GM23338 (cell line): ENCODE results near the gene ABR.

Source experiments
- CTCF ChIP-seq, 2 experiments: fragments of 200-600 bp in 1 of 2; sonication (generic) in 1 of 2; conservative IDR thresholded peaks; 2 replicates each; pipeline versions ENCODE4 v1.5.1 to v1.6.1; 2016 to 2017; ENCODE audit warnings: antibody characterized with exemption in 2 of 2, low read depth in 2 of 2, mild to moderate bottlenecking in 2 of 2, moderate library complexity in 1 of 2
- EZH2 ChIP-seq: fragments of 200-600 bp; sonication (generic); IDR thresholded peaks from one replicate; pipeline ENCODE4 v1.8.0; 2017; ENCODE audit warnings: antibody characterized with exemption, mild to moderate bottlenecking, low read depth; ENCODE audit not compliant: unreplicated experiment
- EZH2phosphoT487 ChIP-seq: fragments of 200-600 bp; sonication (generic); IDR thresholded peaks from one replicate; pipeline ENCODE4 v1.8.1; 2018; ENCODE audit warnings: antibody characterized with exemption; ENCODE audit not compliant: unreplicated experiment
- JUNB ChIP-seq: IDR thresholded peaks from one replicate; pipeline ENCODE4 v1.6.1; 2016; ENCODE audit warnings: antibody characterized with exemption; ENCODE audit not compliant: unreplicated experiment
- NANOG ChIP-seq: IDR thresholded peaks from 2 replicates; pipeline ENCODE4 v1.6.1; 2016; ENCODE audit warnings: antibody characterized with exemption, borderline replicate concordance
- POLR2AphosphoS5 ChIP-seq: IDR thresholded peaks from 2 replicates; pipeline ENCODE4 v1.6.1; 2016; ENCODE audit warnings: antibody characterized with exemption, low read depth
- REST ChIP-seq: IDR thresholded peaks from one replicate; pipeline ENCODE4 v1.6.1; 2018; ENCODE audit warnings: antibody characterized with exemption; ENCODE audit not compliant: unreplicated experiment
- STAT1 ChIP-seq: IDR thresholded peaks from one replicate; pipeline ENCODE4 v1.6.1; 2016; ENCODE audit warnings: antibody characterized with exemption; ENCODE audit not compliant: unreplicated experiment
- ZNF114 ChIP-seq: fragments of 250-450 bp; sonication (Bioruptor Pico); IDR thresholded peaks from 2 replicates; pipeline ENCODE4 v1.5.0; 2020; ENCODE audit warnings: mild to moderate bottlenecking, moderate library complexity

GRCh38 chr17:1150863-1151600, 28.7 kb downstream of the ABR start:
- TF ChIP-seq EZH2 (no peak), CTCF (conservative IDR thresholded peaks at IDR 0.05; ENCODE audit: low read depth in 2 of 2) (no peak), POLR2AphosphoS5 (no peak), REST (no peak), JUNB (no peak), STAT1 (no peak), ZNF114 (CRISPR knock-in tag) (no peak), NANOG (no peak), EZH2phosphoT487 (no peak)
